GM23338 (cell line): ENCODE results near the gene CACNA2D4.

Source experiments
- CREB1 ChIP-seq: fragments of 250-450 bp; sonication (Bioruptor Pico); IDR thresholded peaks from 2 replicates; pipeline ENCODE4 v1.5.0; 2020; ENCODE audit warnings: low read depth, mild to moderate bottlenecking, moderate library complexity
- CTCF ChIP-seq, 2 experiments: fragments of 200-600 bp in 1 of 2; sonication (generic) in 1 of 2; conservative IDR thresholded peaks; 2 replicates each; pipeline versions ENCODE4 v1.5.1 to v1.6.1; 2016 to 2017; ENCODE audit warnings: antibody characterized with exemption in 2 of 2, low read depth in 2 of 2, mild to moderate bottlenecking in 2 of 2, moderate library complexity in 1 of 2

- TF ChIP-seq CTCF (conservative IDR thresholded peaks at IDR 0.05; ENCODE audit: low read depth in 2 of 2) (no peak; a peak in 1 of 4 replicates), CREB1 (CRISPR knock-in tag) (no peak)
Measured at GRCh38 chr12:1797011-1797901, 121.2 kb downstream of the CACNA2D4 start.
